ENCODE measurements around the gene FYB2. TPM values are rescaled to one million over a fixed set of nuclear protein-coding genes. Genes with fewer than 3 reads are reported as not detected.

Gene FYB2
- total RNA-seq, 4 donors from 2014 or later: not detected

- H3K4me1 ChIP-seq: no peaks in the 10 kb centered on the region
- H3K27me3 ChIP-seq: no peaks in the 10 kb centered on the region
- TF ChIP-seq POLR2A (IDR thresholded peaks at IDR 0.05; ENCODE audit: low read depth) (no peak), EP300 (IDR thresholded peaks at IDR 0.05) (no peak), POLR2AphosphoS5 (IDR thresholded peaks at IDR 0.05) (no peak), CTCF (IDR thresholded peaks at IDR 0.05) (no peak)
- no peaks in the 10 kb centered on the region for H3K9me3 ChIP-seq
- H3K27ac ChIP-seq (replicated peaks in 1 of 4): no peak overlapping the region
- no peak for DNase-seq (ENCODE audit: extremely low spot score)
- 67% methylated on average over 1 of the region's 1 CpG for WGBS
- no peak overlapping the region for H3K4me3 ChIP-seq
- no peaks in the 10 kb centered on the region for H3K36me3 ChIP-seq
- intact Hi-C loops (cut with DNase I): no loop called here
Measured at GRCh38 chr1:56754708-56755479, 64.3 kb downstream of the FYB2 start.

- H3K27me3 ChIP-seq: no peaks in the 10 kb centered on the region
- no peaks in the 10 kb centered on the region for H3K9me3 ChIP-seq
- no peak for TF ChIP-seq EP300 (IDR thresholded peaks at IDR 0.05)
- no peak for TF ChIP-seq POLR2A (IDR thresholded peaks at IDR 0.05; ENCODE audit: low read depth)
- no peak for TF ChIP-seq POLR2AphosphoS5 (IDR thresholded peaks at IDR 0.05)
- TF ChIP-seq CTCF (IDR thresholded peaks at IDR 0.05): no peak
- H3K27ac ChIP-seq (replicated peaks in 1 of 4): no peak overlapping the region
- H3K4me3 ChIP-seq: no peak overlapping the region
- no peak for DNase-seq (ENCODE audit: extremely low spot score)
- WGBS: 69% methylated on average over 3 of the region's 3 CpGs
- peaks cover 0 to 7% (median 0%) of the 10 kb centered on the region in 4 donors for H3K36me3 ChIP-seq
- no peaks in the 10 kb centered on the region for H3K4me1 ChIP-seq
- intact Hi-C loops (cut with DNase I): no loop called here
Measured at GRCh38 chr1:56745231-56745630, 74.0 kb downstream of the FYB2 start.

GRCh38 chr1:56728964-56729363 is 90.2 kb downstream of the FYB2 start:
- no peak overlapping the region for H3K27ac ChIP-seq (replicated peaks in 1 of 4)
- H3K36me3 ChIP-seq: no peaks in the 10 kb centered on the region
- no peak overlapping the region for H3K4me3 ChIP-seq
- peaks cover 0 to 6% (median 2%) of the 10 kb centered on the region in 4 donors for H3K27me3 ChIP-seq
- H3K4me1 ChIP-seq: no peaks in the 10 kb centered on the region
- intact Hi-C loops (cut with DNase I): no loop called here
- TF ChIP-seq POLR2A (IDR thresholded peaks at IDR 0.05; ENCODE audit: low read depth) (no peak), CTCF (IDR thresholded peaks at IDR 0.05) (no peak), EP300 (IDR thresholded peaks at IDR 0.05) (no peak), POLR2AphosphoS5 (IDR thresholded peaks at IDR 0.05) (no peak)
- no peak for DNase-seq (ENCODE audit: extremely low spot score)
- H3K9me3 ChIP-seq: peaks cover 0 to 4% (median 0%) of the 10 kb centered on the region in 4 donors
- WGBS: 62% methylated on average over 2 of the region's 2 CpGs

- TF ChIP-seq EP300 (IDR thresholded peaks at IDR 0.05) (no peak), CTCF (IDR thresholded peaks at IDR 0.05) (no peak), POLR2A (IDR thresholded peaks at IDR 0.05; ENCODE audit: low read depth) (no peak), POLR2AphosphoS5 (IDR thresholded peaks at IDR 0.05) (no peak)
- no peak for DNase-seq (ENCODE audit: extremely low spot score)
- intact Hi-C loops (cut with DNase I): no loop called here
- H3K27ac ChIP-seq (replicated peaks in 1 of 4): no peak overlapping the region
- no peaks in the 10 kb centered on the region for H3K36me3 ChIP-seq
- peaks cover 0 to 6% (median 2%) of the 10 kb centered on the region in 4 donors for H3K27me3 ChIP-seq
- no peaks in the 10 kb centered on the region for H3K4me1 ChIP-seq
- H3K9me3 ChIP-seq: no peaks in the 10 kb centered on the region
- no peak overlapping the region for H3K4me3 ChIP-seq
Measured at GRCh38 chr1:56726706-56727105, 92.5 kb downstream of the FYB2 start.

- no peak for DNase-seq (ENCODE audit: extremely low spot score)
- no peak overlapping the region for H3K27ac ChIP-seq (replicated peaks in 1 of 4)
- TF ChIP-seq EP300 (IDR thresholded peaks at IDR 0.05): no peak
- no peak for TF ChIP-seq POLR2A (IDR thresholded peaks at IDR 0.05; ENCODE audit: low read depth)
- no peak for TF ChIP-seq CTCF (IDR thresholded peaks at IDR 0.05)
- TF ChIP-seq POLR2AphosphoS5 (IDR thresholded peaks at IDR 0.05): no peak
- H3K27me3 ChIP-seq: no peaks in the 10 kb centered on the region
- no peaks in the 10 kb centered on the region for H3K9me3 ChIP-seq
- no peaks in the 10 kb centered on the region for H3K36me3 ChIP-seq
- WGBS: 61% methylated on average over 1 of the region's 1 CpG
- H3K4me3 ChIP-seq: no peak overlapping the region
- H3K4me1 ChIP-seq: no peaks in the 10 kb centered on the region
- intact Hi-C loops (cut with DNase I): no loop called here
Measured at GRCh38 chr1:56719171-56719570, 100.0 kb downstream of the FYB2 start.

Measured in esophagus muscularis mucosa (tissue), 4 donors.